Fibroblast of lung (primary cell): ENCODE results near the gene ACKR4.

Source experiments
- CTCF ChIP-seq, 2 donors: IDR thresholded peaks in 1 of 2; conservative IDR thresholded peaks in 1 of 2; 1 replicate in 1 of 2; 2 replicates in 1 of 2; pipeline ENCODE4 v1.5.1; 2011 to 2012; ENCODE audit warnings: low read length in 2 of 2, control low read depth in 1 of 2, inconsistent platforms in 1 of 2, low read depth in 1 of 2, mild to moderate bottlenecking in 1 of 2
- EZH2 ChIP-seq: IDR thresholded peaks from 2 replicates; pipeline ENCODE4 v1.5.1; 2012; ENCODE audit warnings: low read length, control low read depth, mild to moderate bottlenecking; ENCODE audit errors: missing control alignments

GRCh38 chr3:132593947-132594323 lies 3.1 kb upstream of the ACKR4 start:
- TF ChIP-seq CTCF (conservative IDR thresholded peaks at IDR 0.05 in 1 of 2, IDR thresholded peaks at IDR 0.05 in 1 of 2; ENCODE audit: low read depth in 1 of 2, low read length in 2 of 2) (no peak), EZH2 (no peak)
